Endothelial cell of umbilical vein (primary cell): ENCODE data around the gene TM4SF20.

Source experiments
- EZH2 ChIP-seq: IDR thresholded peaks from 2 replicates; pipeline ENCODE4 v1.6.1; 2012; ENCODE audit warnings: borderline replicate concordance, low read depth, mild to moderate bottlenecking, moderate library complexity, low read length, inconsistent platforms; ENCODE audit not compliant: severe bottlenecking
- FOS ChIP-seq: IDR thresholded peaks from 2 replicates; pipeline ENCODE4 v1.6.1; 2011; ENCODE audit warnings: mild to moderate bottlenecking, low read length, moderate library complexity, borderline replicate concordance; ENCODE audit not compliant: insufficient read depth
- GATA2 ChIP-seq: IDR thresholded peaks from 2 replicates; pipeline ENCODE4 v1.7.0; 2011; ENCODE audit warnings: low read depth, mild to moderate bottlenecking, moderate library complexity, mixed read lengths, low read length; ENCODE audit not compliant: insufficient read length, insufficient read depth
- JUN ChIP-seq: IDR thresholded peaks from 2 replicates; pipeline ENCODE4 v1.6.1; 2011; ENCODE audit warnings: borderline replicate concordance, low read depth; ENCODE audit not compliant: insufficient read length, insufficient read depth
- MAX ChIP-seq: IDR thresholded peaks from 2 replicates; pipeline ENCODE4 v1.6.1; 2011; ENCODE audit not compliant: insufficient read depth, insufficient read length
- MYC ChIP-seq: IDR thresholded peaks from one replicate; pipeline ENCODE4 v1.6.1; 2011; ENCODE audit warnings: mild to moderate bottlenecking, low read depth, low read length
- POLR2A ChIP-seq: IDR thresholded peaks from 2 replicates; pipeline ENCODE4 v1.6.1; 2012; ENCODE audit warnings: low read depth, mild to moderate bottlenecking, control low read depth, low read length
- POLR2AphosphoS5 ChIP-seq: IDR thresholded peaks from 2 replicates; pipeline ENCODE4 v1.6.1; 2012; ENCODE audit warnings: low read depth, mild to moderate bottlenecking, control low read depth, low read length, moderate library complexity; ENCODE audit not compliant: insufficient read depth
- TF ChIP-seq, protein P1 (sequence below), 2 donors: IDR thresholded peaks; 1 replicate in 1 of 2; 2 replicates in 1 of 2; pipeline ENCODE4 v1.5.1; 2011; ENCODE audit warnings: low read length in 2 of 2, mild to moderate bottlenecking in 2 of 2, moderate library complexity in 2 of 2, control low read depth in 1 of 2, inconsistent platforms in 1 of 2, low read depth in 1 of 2; ENCODE audit not compliant: insufficient read depth in 1 of 2; ENCODE audit errors: extremely low read depth in 1 of 2

DNA sequence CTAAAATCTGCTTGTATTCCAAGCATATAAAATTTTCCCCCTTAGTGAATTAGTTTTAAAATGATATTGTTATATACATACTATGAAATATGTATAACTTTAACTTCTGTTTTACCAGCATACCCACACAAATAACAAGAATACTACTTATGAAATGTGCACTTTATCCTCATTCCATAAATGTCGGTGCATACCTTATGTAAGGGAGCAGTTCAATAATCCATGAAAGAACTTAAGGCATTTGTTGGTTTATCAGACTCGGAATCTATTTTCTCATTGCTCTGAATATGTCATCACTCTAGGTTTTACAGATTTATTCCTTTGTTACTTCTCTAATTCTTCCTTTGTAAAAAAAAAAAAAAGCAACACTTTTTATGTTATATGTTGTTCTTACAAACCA, 66.5 kb downstream of the TM4SF20 start:
- TF ChIP-seq POLR2A (no peak), EZH2 (no peak), MYC (no peak), MAX (no peak), POLR2AphosphoS5 (no peak), FOS (no peak), GATA2 (no peak), JUN (no peak)
- TF ChIP-seq, protein P1, sequence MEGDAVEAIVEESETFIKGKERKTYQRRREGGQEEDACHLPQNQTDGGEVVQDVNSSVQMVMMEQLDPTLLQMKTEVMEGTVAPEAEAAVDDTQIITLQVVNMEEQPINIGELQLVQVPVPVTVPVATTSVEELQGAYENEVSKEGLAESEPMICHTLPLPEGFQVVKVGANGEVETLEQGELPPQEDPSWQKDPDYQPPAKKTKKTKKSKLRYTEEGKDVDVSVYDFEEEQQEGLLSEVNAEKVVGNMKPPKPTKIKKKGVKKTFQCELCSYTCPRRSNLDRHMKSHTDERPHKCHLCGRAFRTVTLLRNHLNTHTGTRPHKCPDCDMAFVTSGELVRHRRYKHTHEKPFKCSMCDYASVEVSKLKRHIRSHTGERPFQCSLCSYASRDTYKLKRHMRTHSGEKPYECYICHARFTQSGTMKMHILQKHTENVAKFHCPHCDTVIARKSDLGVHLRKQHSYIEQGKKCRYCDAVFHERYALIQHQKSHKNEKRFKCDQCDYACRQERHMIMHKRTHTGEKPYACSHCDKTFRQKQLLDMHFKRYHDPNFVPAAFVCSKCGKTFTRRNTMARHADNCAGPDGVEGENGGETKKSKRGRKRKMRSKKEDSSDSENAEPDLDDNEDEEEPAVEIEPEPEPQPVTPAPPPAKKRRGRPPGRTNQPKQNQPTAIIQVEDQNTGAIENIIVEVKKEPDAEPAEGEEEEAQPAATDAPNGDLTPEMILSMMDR (IDR thresholded peaks at IDR 0.05; ENCODE audit: extremely low read depth in 1 of 2, insufficient read depth in 1 of 2, low read depth in 1 of 2, low read length in 2 of 2), result no peak
